MM.1S (cell line): Measurements from ENCODE around the gene TPCN1.

Experiments
- DNase-seq: peaks from one replicate; pipeline ENCODE4 v3.0.0-alpha.2; 2015
- H2AFZ ChIP-seq: fragments of 300-600 bp; sonication (generic); 2 replicates; pipeline ENCODE4 v1.6.0; 2016; ENCODE audit warnings: antibody characterized with exemption, low read length
- H3F3A ChIP-seq: fragments of 300-600 bp; sonication (generic); 2 replicates; pipeline ENCODE4 v1.6.1; 2016; ENCODE audit warnings: mild to moderate bottlenecking, antibody characterized with exemption, low read length, moderate library complexity, mixed read lengths; ENCODE audit not compliant: insufficient read depth
- H3K27ac ChIP-seq: fragments of 300-600 bp; sonication (generic); 2 replicates; pipeline ENCODE4 v1.5.1; 2016; ENCODE audit warnings: mild to moderate bottlenecking, low read length
- H3K27me3 ChIP-seq: fragments of 300-600 bp; sonication (generic); replicated peaks from 2 replicates; pipeline ENCODE4 v1.6.0; 2016; ENCODE audit warnings: low read length; ENCODE audit not compliant: insufficient read depth
- H3K36me3 ChIP-seq: fragments of 300-600 bp; sonication (generic); replicated peaks from 2 replicates; pipeline ENCODE4 v1.6.1; 2016; ENCODE audit warnings: mild to moderate bottlenecking, low read length, mixed read lengths; ENCODE audit not compliant: insufficient read depth
- H3K4me1 ChIP-seq: fragments of 300-600 bp; sonication (generic); 2 replicates; pipeline ENCODE4 v1.6.1; 2016; ENCODE audit warnings: low read length, mixed read lengths
- H3K4me2 ChIP-seq: fragments of 300-600 bp; sonication (generic); 2 replicates; pipeline ENCODE4 v1.6.0; 2016; ENCODE audit warnings: low read depth, low read length
- H3K4me3 ChIP-seq: fragments of 300-600 bp; sonication (generic); 2 replicates; pipeline ENCODE4 v1.5.1; 2016; ENCODE audit warnings: low read length, mixed read lengths
- H3K79me2 ChIP-seq: fragments of 300-600 bp; sonication (generic); 2 replicates; pipeline ENCODE4 v1.6.1; 2016; ENCODE audit warnings: mixed run types, low read length, mixed read lengths
- H3K9ac ChIP-seq: fragments of 300-600 bp; sonication (generic); 2 replicates; pipeline ENCODE4 v1.6.1; 2016; ENCODE audit warnings: low read length, mixed read lengths
- H3K9me2 ChIP-seq: fragments of 300-600 bp; sonication (generic); replicated peaks from 2 replicates; pipeline ENCODE4 v1.6.1; 2016; ENCODE audit warnings: mild to moderate bottlenecking, low read length, mixed read lengths; ENCODE audit not compliant: insufficient read depth
- H3K9me3 ChIP-seq: fragments of 300-600 bp; sonication (generic); replicated peaks from 2 replicates; pipeline ENCODE4 v1.6.1; 2016; ENCODE audit warnings: mild to moderate bottlenecking, low read length, mixed read lengths; ENCODE audit not compliant: insufficient read depth
- H4K20me1 ChIP-seq: fragments of 300-600 bp; sonication (generic); 2 replicates; pipeline ENCODE4 v1.6.1; 2016; ENCODE audit warnings: mild to moderate bottlenecking, low read length, moderate library complexity, mixed read lengths; ENCODE audit not compliant: insufficient read depth
- EZH2 ChIP-seq: fragments of 300-600 bp; sonication (generic); optimal IDR thresholded peaks from 2 replicates; pipeline ENCODE3; 2017; ENCODE audit warnings: low read depth, mild to moderate bottlenecking, antibody characterized with exemption, low read length, mixed read lengths
- EZH2phosphoT487 ChIP-seq: fragments of 300-600 bp; sonication (generic); IDR thresholded peaks from 2 replicates; pipeline ENCODE4 v1.6.1; 2018; ENCODE audit warnings: antibody characterized with exemption, low read length
- TF ChIP-seq, protein P1 (sequence below): fragments of 300-600 bp; sonication (generic); IDR thresholded peaks from 2 replicates; pipeline ENCODE4 v1.5.1; 2016; ENCODE audit warnings: antibody characterized with exemption, low read length, mixed read lengths

TPCN1 gene

DNA sequence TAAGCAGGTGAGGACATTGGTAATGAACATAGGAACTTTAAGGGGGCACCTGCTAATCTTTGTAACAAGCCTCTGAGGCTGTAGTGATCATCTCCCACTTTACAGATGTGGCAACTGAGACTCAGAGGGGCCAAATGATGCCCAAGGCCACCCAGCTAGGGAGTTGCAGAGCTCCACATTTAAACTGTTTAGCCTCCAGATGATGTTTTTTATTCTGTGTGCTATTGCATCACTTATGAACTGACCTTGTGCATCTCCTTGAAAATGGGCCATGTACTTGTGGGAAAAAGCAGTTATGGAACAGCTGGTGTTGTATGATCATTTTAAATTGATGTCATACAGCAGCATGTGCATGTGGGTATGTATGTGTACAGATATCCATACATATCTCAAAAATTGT lies 41.4 kb downstream of the TPCN1 start:
- TF ChIP-seq, protein P1, sequence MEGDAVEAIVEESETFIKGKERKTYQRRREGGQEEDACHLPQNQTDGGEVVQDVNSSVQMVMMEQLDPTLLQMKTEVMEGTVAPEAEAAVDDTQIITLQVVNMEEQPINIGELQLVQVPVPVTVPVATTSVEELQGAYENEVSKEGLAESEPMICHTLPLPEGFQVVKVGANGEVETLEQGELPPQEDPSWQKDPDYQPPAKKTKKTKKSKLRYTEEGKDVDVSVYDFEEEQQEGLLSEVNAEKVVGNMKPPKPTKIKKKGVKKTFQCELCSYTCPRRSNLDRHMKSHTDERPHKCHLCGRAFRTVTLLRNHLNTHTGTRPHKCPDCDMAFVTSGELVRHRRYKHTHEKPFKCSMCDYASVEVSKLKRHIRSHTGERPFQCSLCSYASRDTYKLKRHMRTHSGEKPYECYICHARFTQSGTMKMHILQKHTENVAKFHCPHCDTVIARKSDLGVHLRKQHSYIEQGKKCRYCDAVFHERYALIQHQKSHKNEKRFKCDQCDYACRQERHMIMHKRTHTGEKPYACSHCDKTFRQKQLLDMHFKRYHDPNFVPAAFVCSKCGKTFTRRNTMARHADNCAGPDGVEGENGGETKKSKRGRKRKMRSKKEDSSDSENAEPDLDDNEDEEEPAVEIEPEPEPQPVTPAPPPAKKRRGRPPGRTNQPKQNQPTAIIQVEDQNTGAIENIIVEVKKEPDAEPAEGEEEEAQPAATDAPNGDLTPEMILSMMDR, result no peak
- TF ChIP-seq EZH2 (no peak), EZH2phosphoT487 (no peak)
- Histone ChIP-seq H4K20me1 (no peaks in the 10 kb centered on the region), H3K4me1 (no peaks in the 10 kb centered on the region), H3K9me2 (no peaks in the 10 kb centered on the region), H3K4me2 (no peak overlapping the region), H3K9me3 (no peaks in the 10 kb centered on the region), H2AFZ (no peak overlapping the region), H3K36me3 (no peaks in the 10 kb centered on the region), H3F3A (no peaks in the 10 kb centered on the region), H3K27me3 (no peaks in the 10 kb centered on the region), H3K9ac (no peak overlapping the region), H3K79me2 (no peaks in the 10 kb centered on the region), H3K27ac (no peak overlapping the region), H3K4me3 (no peak overlapping the region)
- no peak for DNase-seq

DNA sequence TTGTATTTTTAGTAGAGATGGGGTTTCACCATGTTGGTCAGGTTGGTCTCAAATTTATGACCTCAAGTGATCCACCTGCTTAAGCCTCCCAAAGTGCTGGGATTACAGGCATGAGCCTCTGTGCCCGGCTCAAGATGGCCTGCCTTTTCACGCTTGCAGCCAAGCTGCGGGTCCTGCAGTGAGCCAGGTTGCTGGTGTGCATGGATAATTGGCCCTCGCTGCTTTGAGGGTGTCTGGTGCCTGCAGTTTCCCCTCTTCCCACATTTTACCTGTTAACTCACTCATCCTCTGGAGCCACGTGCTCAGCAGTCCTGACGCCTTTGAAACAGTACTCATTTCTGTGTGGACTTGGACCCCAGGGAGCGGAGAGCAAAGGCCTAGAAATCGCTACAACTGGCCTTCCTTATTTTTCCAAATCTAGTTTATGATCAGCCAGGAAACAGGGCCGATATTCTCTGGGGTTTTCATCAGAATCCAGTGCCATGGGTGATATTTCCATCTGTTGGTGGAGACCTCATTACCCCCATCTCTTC lies 42.2 kb downstream of the TPCN1 start:
- H3K4me1 ChIP-seq, result no peaks in the 10 kb centered on the region
- H3K27ac ChIP-seq, result no peak overlapping the region
- no peaks in the 10 kb centered on the region for H4K20me1 ChIP-seq
- no peak overlapping the region for H2AFZ ChIP-seq
- H3F3A ChIP-seq, result no peaks in the 10 kb centered on the region
- H3K4me3 ChIP-seq, result no peak overlapping the region
- H3K27me3 ChIP-seq, result no peaks in the 10 kb centered on the region
- no peaks in the 10 kb centered on the region for H3K79me2 ChIP-seq
- H3K36me3 ChIP-seq, result no peaks in the 10 kb centered on the region
- no peaks in the 10 kb centered on the region for H3K9me3 ChIP-seq
- TF ChIP-seq, protein P1, result no peak
- TF ChIP-seq EZH2phosphoT487 (no peak), EZH2 (no peak)
- no peak for DNase-seq
- H3K4me2 ChIP-seq, result no peak overlapping the region
- no peak overlapping the region for H3K9ac ChIP-seq
- no peaks in the 10 kb centered on the region for H3K9me2 ChIP-seq

DNA sequence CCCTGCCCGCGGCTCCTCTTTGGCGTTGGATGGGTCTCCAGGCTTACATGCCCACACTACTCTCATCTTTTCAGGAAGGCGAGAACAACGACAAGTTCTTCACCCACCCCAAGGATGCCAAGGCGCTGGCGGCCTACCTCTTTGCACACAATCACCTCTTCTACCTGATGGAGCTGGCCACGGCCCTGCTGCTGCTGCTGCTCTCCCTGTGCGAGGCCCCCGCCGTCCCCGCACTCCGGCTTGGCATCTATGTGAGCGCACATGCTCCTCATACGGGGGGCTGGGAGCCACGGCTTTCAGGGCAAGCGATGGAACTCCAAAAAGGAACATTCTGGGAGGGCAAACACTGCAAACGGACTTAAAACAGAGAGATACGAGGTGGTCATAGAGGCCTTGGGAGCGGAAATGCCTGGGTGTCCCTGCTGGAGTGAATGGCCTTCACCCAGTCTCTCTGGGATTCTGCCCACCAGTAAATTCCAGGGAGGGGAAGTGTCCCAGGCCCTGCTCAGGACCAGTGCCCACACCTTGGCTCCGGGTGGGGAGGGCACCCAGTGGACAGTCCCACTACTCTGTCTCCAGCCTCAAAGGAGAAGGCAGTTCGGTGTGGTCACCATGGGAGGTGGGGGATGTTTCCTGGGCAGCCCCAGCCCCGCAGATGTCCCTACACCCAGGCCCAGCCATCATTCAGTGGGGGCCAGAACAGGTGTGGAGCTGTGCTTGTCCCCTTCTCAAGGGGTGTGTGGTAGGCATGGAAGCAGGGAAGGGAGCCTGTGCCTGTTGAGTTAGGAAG lies 45.0 kb downstream of the TPCN1 start:
- Histone ChIP-seq H3K27ac (no peak overlapping the region), H3F3A (no peaks in the 10 kb centered on the region), H3K9me3 (no peaks in the 10 kb centered on the region), H3K36me3 (no peaks in the 10 kb centered on the region), H4K20me1 (no peaks in the 10 kb centered on the region), H3K27me3 (no peaks in the 10 kb centered on the region), H3K9me2 (no peaks in the 10 kb centered on the region), H2AFZ (no peak overlapping the region), H3K4me1 (no peaks in the 10 kb centered on the region), H3K9ac (no peak overlapping the region), H3K79me2 (no peaks in the 10 kb centered on the region), H3K4me3 (no peak overlapping the region), H3K4me2 (no peak overlapping the region)
- DNase-seq, result no peak
- no peak for TF ChIP-seq EZH2
- TF ChIP-seq EZH2phosphoT487, result no peak
- TF ChIP-seq, protein P1, result no peak
